Measurements from ENCODE around the gene TRAPPC6A. TPM values are rescaled to one million over a fixed set of nuclear protein-coding genes. Genes with fewer than 3 reads are reported as not detected.

TRAPPC6A gene
- total and polyA plus RNA-seq, 9 of the 15 experiments (the other 6 are each of a cell fraction or from before 2014, with no cell fraction given): 0.82 to 23.6 (median 11.6) TPM

GRCh38 chr19:45128146-45128545 is 49.9 kb downstream of the TRAPPC6A start:
- Histone ChIP-seq H2AFZ (ENCODE audit: low read depth, low read length) (no peak overlapping the region), H3K27ac (ENCODE audit: extremely low read depth, low read depth, low read length) (no peak overlapping the region), H3K9me1 (ENCODE audit: control insufficient read depth, insufficient read depth, low read length) (peaks cover 7% of the 10 kb centered on the region), H3K27me3 (ENCODE audit: control insufficient read depth in 2 of 2, insufficient read depth in 2 of 2, low read length in 2 of 2) (no peaks in the 10 kb centered on the region), H3K4me3 (no peak overlapping the region), H4K20me1 (replicated peaks; ENCODE audit: control insufficient read depth, insufficient read depth, low read length) (peaks cover 26% of the 10 kb centered on the region), H3K4me1 (replicated peaks in 1 of 2; ENCODE audit: control insufficient read depth in 2 of 2, insufficient read depth in 2 of 2, low read length in 2 of 2) (peaks cover 10 to 26% of the 10 kb centered on the region in 2 experiments), H3K4me2 (ENCODE audit: insufficient read depth, low read length) (no peak overlapping the region), H3K9me3 (replicated peaks; ENCODE audit: control insufficient read depth, insufficient read depth, low read depth, low read length) (no peaks in the 10 kb centered on the region), H3K36me3 (ENCODE audit: control insufficient read depth, insufficient read depth, low read length) (peaks cover 11% of the 10 kb centered on the region; the same call in 1 of the 3 replicates), H3K79me2 (ENCODE audit: control insufficient read depth, insufficient read depth, low read length) (peaks cover 38% of the 10 kb centered on the region), H3K9ac (ENCODE audit: insufficient read depth in 1 of 2, low read depth in 2 of 2, low read length in 2 of 2) (no peak overlapping the region)
- in situ Hi-C loops (cut with MboI): no loop called here
- ATAC-seq: no peak
- TF ChIP-seq ZBTB40 (IDR thresholded peaks at IDR 0.05): peak; percentile 88
- TF ChIP-seq ZBTB40 (CRISPR knock-in tag; IDR thresholded peaks at IDR 0.05): peak; percentile 79
- TF ChIP-seq TRIM25 (IDR thresholded peaks at IDR 0.05; ENCODE audit: borderline replicate concordance): no peak
- POLR2A ChIA-PET: interaction anchor here (0.6 kb wide), 1 partner anchor 330 kb away, joined by 3 read pairs; no protein-coding TSS in a partner anchor
- no peak for DNase-seq (ENCODE audit: extremely low read depth in 1 of 4, low spot score in 3 of 4)
- WGBS (ENCODE audit: insufficient coverage, low coverage, missing lambda C conversion rate): 84% methylated on average over 5 of the region's 5 CpGs
- intact Hi-C loops (cut with micrococcal nuclease): no loop called here
- CTCF ChIA-PET (ENCODE audit: low intra/inter-chr PET ratio): no interaction called here
- peak; percentile 56 for FAIRE-seq
- no TSS peak for BruUV-seq (replicated peaks)

Measured in K562 (cell line).